IPS-15b (cell line): ENCODE measurements around the gene NELFB.

ENCODE experiments used
- H3K27me3 ChIP-seq: one replicate; pipeline ENCODE4 v1.6.1; 2013; ENCODE audit warnings: low read length; ENCODE audit not compliant: control insufficient read depth, insufficient read depth
- H3K36me3 ChIP-seq: one replicate; pipeline ENCODE4 v1.6.1; 2013; ENCODE audit warnings: low read length; ENCODE audit not compliant: control insufficient read depth, insufficient read depth
- H3K4me1 ChIP-seq: one replicate; pipeline ENCODE4 v1.6.1; 2013; ENCODE audit warnings: mild to moderate bottlenecking, low read length; ENCODE audit not compliant: control insufficient read depth, insufficient read depth
- H3K4me3 ChIP-seq: one replicate; pipeline ENCODE4 v1.5.1; 2013; ENCODE audit warnings: low read depth, low read length
- H3K9ac ChIP-seq: one replicate; pipeline ENCODE4 v1.6.1; 2013; ENCODE audit warnings: low read depth, mild to moderate bottlenecking, low read length
- H3K9me3 ChIP-seq: one replicate; pipeline ENCODE4 v1.6.1; 2013; ENCODE audit warnings: mild to moderate bottlenecking, low read length; ENCODE audit not compliant: control insufficient read depth, insufficient read depth

NELFB gene

DNA sequence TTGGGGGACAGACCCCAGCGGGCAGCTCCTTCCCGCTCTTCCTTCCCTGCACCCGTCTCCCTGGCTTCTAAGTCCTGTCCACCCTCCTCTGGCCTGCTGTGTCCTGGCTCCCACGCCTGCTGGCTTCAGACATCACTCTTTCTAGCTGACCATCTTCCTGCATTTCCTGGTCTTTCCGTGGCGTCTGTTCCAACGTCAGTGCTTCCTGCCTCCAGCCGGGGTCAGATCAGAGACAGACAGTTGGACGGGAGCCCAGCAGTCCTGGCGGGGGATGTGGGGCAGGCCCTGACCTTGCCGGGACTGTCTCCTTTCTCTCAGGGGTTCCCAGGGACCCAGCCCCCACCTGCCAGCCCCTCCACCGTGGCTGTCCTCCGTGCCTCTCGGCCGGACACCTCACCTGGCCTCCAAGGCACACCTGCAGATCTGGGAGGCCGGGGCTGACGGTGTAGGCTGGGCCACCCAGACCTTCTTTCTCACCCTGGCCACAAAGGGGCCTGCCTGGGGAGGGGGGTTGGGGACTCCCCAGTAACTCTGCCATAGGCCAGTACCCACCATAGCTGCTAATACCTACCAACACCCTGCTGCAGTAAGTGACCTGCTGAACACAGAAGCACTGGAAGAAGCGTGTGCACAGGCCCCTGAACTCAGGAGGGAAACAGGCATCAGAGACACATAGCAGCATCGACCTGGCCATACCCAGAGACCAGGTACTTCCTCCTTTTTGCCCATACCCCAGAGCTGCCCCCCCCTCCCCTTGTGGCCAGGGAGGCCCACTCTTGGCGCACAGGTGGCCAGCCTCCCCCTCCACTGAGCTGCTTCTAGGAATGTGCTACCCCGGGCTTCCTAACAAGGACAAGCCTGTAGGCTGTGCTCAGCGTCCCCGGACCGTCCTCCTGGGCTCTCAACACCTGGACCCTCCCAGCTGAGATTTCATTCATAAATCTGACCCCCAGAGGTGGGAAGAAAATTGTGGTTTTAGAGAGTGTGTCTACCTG, 41.8 kb downstream of the NELFB start:
- H3K9me3 ChIP-seq: no peaks in the 10 kb centered on the region
- H3K4me3 ChIP-seq: peak overlapping the region; percentile 41
- H3K4me1 ChIP-seq: peaks cover 9% of the 10 kb centered on the region
- H3K9ac ChIP-seq: peak overlapping the region; percentile 37
- no peaks in the 10 kb centered on the region for H3K36me3 ChIP-seq
- peaks cover 9% of the 10 kb centered on the region for H3K27me3 ChIP-seq

DNA sequence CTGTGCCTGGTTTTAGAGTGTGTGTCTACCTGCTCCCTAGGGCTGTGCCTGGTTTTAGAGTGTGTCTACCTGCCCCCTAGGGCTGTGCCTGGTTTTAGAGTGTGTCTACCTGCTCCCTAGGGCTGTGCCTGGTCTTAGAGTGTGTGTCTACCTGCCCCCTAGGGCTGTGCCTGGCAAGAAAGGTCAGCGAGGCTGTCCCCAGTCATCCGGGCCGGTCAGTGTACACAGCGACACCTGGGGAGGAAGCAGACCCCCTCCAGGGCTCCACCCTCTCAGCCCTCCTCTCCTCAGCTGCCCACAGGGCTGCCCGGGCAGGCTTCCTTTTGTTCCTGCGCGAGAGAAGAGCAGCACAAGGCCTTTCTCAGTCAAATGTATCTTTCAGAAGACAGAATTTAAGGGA, 42.8 kb downstream of the NELFB start:
- H3K36me3 ChIP-seq: no peaks in the 10 kb centered on the region
- peaks cover 10% of the 10 kb centered on the region for H3K27me3 ChIP-seq
- H3K9me3 ChIP-seq: no peaks in the 10 kb centered on the region
- H3K4me1 ChIP-seq: peaks cover 10% of the 10 kb centered on the region
- no peak overlapping the region for H3K4me3 ChIP-seq
- no peak overlapping the region for H3K9ac ChIP-seq

DNA sequence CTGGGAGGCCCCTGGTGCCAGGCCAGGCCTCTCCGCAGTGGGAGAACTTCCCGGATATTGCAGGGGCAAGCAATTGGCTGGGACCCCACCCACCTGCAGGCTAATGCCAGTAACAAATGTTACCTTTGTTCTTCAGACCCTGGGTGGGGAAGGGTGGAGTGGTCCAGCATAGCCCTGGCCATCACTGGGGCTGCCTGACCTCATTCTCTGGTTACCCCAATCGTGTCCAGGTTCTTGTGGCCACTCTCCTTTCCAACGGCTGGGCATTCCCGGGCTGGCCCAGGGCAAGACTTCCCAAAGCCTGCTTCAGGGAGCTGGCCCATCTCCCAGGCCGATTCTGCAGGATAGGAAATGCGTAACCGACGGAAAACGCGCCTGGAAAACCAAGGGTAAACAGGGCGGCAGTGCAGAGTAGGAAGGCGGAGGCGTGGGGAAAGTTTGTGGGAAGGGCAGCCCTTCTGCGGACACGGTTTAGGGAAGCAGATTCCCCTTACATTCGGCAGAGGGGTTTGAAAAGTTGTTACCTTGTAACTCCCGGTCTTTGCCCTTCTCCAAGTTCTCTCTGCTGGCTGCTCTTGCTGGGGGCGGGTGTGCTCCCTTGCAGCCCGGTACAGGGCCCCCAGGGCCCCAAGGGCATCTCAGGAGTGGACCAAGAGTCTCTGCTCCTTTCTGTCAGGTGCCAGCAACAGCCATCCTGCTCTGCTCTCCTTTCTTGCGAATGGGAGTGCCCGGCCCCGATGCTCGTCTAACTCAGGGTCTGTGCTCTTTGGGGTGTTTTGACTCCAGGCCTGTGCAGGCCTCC, 43.5 kb downstream of the NELFB start:
- H3K27me3 ChIP-seq: peaks cover 11% of the 10 kb centered on the region
- peak overlapping the region; percentile 88 for H3K4me3 ChIP-seq
- peak overlapping the region; percentile 41 for H3K9ac ChIP-seq
- peaks cover 12% of the 10 kb centered on the region for H3K4me1 ChIP-seq
- H3K36me3 ChIP-seq: no peaks in the 10 kb centered on the region
- H3K9me3 ChIP-seq: no peaks in the 10 kb centered on the region

DNA sequence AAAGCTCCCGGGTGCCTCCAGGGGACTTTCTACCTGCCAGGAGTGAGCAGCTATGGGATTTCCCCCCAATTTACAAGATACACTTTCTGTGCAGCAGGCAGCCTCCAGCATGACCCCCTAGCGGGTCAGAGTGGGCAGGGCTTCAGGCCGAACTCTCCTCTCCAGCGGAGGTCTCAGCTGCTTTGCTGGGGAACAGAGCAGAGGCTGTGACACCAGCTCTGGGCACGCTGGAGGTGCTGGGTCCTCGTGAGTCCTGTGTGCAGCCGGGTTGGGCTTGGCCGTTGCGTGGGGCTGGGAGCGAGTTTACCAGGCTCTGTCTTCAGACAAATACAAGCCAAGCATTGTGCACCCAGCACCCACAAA, 44.1 kb downstream of the NELFB start:
- Histone ChIP-seq H3K4me3 (peak overlapping the region; percentile 88), H3K36me3 (no peaks in the 10 kb centered on the region), H3K9me3 (no peaks in the 10 kb centered on the region), H3K27me3 (peaks cover 12% of the 10 kb centered on the region), H3K9ac (no peak overlapping the region), H3K4me1 (peaks cover 12% of the 10 kb centered on the region)

DNA sequence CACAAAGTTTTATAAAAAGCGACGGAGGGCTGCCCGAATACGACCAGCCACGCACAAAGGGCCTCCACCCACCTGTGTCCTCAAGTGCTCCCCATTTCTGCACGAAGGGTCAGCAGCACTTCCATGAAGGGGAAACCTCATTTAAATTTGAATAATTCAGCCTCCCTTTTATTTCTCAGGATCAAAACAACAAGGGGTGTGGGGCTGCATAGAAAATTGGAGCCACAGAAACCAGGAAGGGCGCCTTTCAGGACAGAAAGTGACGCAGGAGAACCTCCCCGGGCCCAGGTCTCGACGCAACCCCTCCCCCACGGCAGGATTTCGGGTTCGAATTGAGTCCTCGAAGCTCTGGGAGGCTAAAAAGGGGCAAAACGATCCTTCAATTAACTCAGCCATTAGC, 44.8 kb downstream of the NELFB start:
- Histone ChIP-seq H3K4me1 (peaks cover 12% of the 10 kb centered on the region), H3K4me3 (peak overlapping the region; percentile 88), H3K9me3 (no peaks in the 10 kb centered on the region), H3K9ac (no peak overlapping the region), H3K36me3 (no peaks in the 10 kb centered on the region), H3K27me3 (peaks cover 10% of the 10 kb centered on the region)

DNA sequence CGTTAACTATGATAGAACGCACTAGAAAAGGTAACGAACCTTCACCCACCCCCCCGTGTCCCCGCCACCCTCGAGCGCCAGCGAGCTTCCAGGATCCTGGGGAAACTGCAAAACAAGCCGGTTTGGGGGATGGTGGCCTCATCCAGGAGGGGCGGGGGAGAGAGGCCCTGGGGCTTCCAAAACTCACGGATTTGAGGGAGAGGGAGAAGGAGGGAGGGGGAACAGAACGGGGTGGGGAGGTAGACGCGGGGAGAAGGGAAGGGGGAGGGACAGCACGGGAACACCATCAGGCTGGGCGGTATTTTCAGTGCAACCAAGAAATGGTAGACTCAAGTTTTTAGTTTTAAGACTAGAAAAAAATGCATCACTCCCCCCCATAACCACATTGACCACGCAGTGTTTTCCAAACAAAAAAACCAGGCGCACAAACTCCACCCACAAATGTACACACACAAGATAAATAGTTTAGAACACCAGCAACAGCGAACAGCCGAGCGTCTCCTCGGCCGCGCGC, 45.5 kb downstream of the NELFB start:
- H3K4me3 ChIP-seq: peak overlapping the region; percentile 88
- H3K4me1 ChIP-seq: peaks cover 12% of the 10 kb centered on the region
- no peaks in the 10 kb centered on the region for H3K36me3 ChIP-seq
- H3K9me3 ChIP-seq: no peaks in the 10 kb centered on the region
- H3K27me3 ChIP-seq: peaks cover 8% of the 10 kb centered on the region
- H3K9ac ChIP-seq: peak overlapping the region; percentile 70

DNA sequence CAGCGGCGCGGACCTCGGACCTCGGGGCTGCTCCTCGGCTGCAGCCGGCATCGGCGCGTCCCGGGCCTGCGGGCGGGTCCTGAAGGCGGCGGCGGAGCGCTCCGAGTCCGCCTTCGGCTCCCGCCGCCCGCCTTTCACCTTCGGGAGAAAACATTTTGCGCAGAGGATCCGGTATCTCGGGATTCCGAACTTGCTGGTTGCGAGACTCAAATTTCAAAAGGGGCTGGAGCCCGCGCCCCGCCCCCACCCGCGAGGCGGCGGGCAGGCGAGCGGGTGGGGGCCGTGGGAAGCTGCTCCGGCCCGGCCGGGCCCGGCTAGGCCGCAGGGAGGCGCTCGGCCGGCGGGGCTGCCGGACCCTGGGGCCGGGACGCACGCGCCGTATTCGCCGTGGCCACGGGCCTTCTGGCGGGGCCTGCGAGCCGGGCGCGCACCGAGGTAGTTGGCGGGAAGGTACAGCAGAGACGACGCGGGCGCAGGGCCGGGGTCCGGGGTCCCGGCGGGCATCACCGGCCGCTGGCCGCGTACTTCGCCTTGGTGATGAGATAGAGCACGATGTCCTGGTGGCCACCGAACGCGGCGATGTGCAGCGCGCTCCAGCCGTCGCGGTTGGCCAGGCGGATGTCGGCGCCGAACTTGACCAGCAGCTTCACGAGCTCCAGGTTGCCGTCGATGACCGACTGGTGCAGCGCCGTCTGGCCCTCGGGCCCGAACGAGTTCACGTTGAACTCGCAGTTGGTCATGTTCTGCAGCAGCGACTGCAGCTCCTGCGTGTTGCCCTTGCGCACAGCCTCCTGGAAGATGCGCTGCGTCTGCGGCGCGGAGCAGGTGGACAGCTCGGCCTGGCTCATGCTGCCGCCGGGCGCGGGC, 46.2 kb downstream of the NELFB start:
- Histone ChIP-seq H3K9ac (peak overlapping the region; percentile 70), H3K4me3 (peak overlapping the region; percentile 88), H3K4me1 (peaks cover 12% of the 10 kb centered on the region), H3K36me3 (no peaks in the 10 kb centered on the region), H3K27me3 (peaks cover 8% of the 10 kb centered on the region), H3K9me3 (no peaks in the 10 kb centered on the region)

DNA sequence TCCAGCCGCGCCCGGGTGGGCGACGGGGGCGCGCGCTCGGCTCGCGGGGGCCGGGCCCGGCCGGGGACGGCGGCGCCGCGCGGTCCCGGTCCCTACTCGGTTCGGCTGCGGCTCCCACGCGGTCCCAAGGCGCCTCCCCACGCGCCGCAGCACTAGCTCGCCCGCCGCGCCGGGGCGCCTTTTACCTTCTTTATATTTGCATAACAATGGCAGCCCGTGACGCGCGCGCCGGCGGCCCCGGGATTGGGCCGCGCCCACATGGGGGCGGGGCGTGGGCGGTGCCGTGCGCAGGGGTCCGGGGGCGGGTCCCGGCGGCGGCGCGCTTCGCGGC, 47.0 kb downstream of the NELFB start, which contains the start of gene NRARP:
TSS of gene NRARP (minus strand) at position 154 of the 331 bp plus-strand sequence. CDS start 343 bp downstream, outside the sequence.
- Histone ChIP-seq H3K4me1 (peaks cover 12% of the 10 kb centered on the region), H3K9me3 (no peaks in the 10 kb centered on the region), H3K4me3 (peak within 1 kb of the TSS; percentile 88), H3K9ac (peak within 1 kb of the TSS; percentile 70), H3K27me3 (peaks cover 5% of the 10 kb centered on the region), H3K36me3 (no peaks in the 10 kb centered on the region)

DNA sequence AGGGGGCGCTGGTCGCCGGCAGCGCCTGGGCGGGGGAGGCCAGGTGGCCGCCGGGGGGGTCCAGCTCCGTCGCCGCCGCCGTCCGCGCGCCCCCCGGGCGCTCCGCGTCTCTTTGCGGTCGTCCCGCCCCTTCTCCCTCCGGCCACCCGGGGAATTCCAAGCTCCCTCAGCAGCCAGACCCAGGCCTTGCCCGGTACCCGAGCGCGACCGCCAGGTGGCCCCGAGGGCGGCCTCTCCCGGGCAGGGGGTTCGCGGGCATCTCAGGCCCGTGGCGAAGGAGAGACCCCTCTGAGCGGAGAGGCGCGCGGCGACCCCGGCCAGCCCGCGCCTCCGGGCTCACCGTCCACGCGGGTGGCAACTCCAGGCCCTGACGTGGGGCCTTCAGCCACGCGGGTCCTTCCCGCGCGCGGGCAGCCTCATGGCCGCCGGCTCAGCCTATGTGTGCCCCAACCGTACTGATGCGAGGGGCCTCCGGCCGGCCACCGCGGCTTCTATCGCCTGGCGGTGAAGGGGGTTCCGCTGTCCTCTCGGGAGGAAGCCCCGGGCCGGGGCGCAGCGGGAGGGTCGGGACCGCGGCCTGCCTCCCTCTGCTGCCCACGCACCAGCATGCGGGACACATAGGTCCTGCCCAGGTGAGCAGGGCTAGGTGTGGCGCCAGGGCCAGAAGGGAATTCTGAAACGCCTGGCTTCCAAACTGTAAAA, 47.5 kb downstream of the NELFB start:
- Histone ChIP-seq H3K4me1 (peaks cover 12% of the 10 kb centered on the region), H3K4me3 (peak overlapping the region; percentile 43), H3K27me3 (peaks cover 5% of the 10 kb centered on the region), H3K9me3 (no peaks in the 10 kb centered on the region), H3K36me3 (no peaks in the 10 kb centered on the region), H3K9ac (no peak overlapping the region)

DNA sequence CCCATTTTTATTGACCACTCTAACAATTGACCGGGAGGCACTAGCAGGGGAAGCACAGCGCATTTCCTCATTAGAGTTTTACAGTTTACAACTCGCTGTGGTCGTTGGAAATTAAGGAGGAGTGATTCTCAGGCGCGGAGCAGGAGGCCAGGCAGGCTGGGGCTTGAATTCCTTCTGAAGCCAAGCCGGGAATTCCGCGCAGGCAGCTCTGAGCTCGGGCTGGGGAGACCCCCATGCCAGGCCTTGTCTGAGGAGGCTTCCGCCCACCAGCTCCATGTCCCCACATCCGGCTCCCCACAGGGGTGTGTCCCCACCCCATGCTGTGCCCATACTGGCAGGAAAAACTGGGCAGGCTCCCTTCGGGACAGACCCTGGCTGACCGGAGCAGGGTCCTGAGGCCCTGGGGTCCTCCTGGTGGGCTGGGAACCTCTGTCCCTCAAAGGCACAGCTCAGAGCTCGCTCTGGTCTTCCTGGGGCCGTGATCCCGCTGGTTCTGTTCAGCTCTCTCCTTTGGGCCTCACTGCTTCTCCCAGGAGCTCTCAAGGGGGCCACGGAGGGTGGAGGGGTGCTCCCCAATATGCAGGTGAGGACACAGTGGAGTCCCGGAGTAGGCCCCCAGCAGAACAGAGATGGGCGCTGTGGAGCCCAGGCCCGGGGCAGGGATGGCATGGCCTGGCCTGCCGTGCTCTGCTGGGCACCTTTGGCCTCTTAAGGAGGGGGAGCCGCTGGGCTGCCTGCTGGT, 48.2 kb downstream of the NELFB start:
- no peaks in the 10 kb centered on the region for H3K9me3 ChIP-seq
- peak overlapping the region; percentile 41 for H3K9ac ChIP-seq
- peaks cover 7% of the 10 kb centered on the region for H3K4me1 ChIP-seq
- H3K36me3 ChIP-seq: no peaks in the 10 kb centered on the region
- peaks cover 5% of the 10 kb centered on the region for H3K27me3 ChIP-seq
- H3K4me3 ChIP-seq: peak overlapping the region; percentile 43
